GM18867 (cell line): ENCODE results near the gene HOXB5.

Experiments
- ATAC-seq: cut with Tn5 transposase; IDR thresholded peaks from one replicate; pipeline ENCODE4 v1.9.1; 2021; ENCODE audit warnings: mild to moderate bottlenecking, moderate library complexity; ENCODE audit not compliant: unreplicated experiment

Gene HOXB5

DNA sequence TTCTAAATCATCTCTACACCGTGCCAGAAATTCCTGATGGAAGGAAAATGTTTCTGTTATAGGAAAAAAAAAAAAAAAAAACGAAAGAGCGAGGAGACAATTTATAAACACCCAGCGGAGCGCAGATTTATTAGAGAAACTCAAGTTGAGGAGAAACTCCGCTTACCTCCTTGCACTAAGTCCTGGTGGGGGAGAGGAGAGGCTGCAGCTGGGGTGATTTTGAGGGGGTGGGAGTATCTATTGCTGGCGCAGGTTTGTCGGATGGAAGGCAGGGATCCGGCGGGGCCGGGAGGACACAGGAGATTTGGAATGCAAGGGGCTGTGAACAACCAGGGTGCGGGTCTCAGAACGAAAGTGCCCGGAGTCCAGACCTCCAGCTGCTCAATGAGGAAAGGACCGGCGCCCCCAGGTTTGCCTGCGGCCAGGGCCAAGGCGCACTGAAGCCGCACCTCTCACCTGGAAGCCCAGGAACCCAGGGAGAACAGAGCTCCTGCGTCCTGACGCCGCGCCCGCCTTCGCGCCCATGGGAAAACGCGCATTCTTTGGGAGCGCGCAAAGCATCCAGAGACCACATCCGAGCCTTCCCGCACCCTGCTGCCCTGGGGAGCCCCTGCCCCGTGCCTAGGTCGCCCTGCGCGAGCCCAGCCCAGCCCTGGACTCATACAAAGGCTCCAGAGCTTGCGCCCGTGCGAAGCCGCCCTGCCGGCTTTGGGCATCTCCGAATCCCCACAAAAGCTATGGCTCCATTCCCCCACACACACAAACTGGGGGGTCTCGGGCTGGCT lies 24.1 kb upstream of the HOXB5 start:
- ATAC-seq: no peak

- ATAC-seq: no peak
Observed at GRCh38 chr17:48616717-48617470, 23.3 kb upstream of the HOXB5 start.

- no peak for ATAC-seq
Observed at GRCh38 chr17:48615963-48616716, 22.6 kb upstream of the HOXB5 start.

- ATAC-seq: no peak
Observed at GRCh38 chr17:48615047-48615962, 21.7 kb upstream of the HOXB5 start, which contains the start of gene HOXB8. HOXB8 (minus strand) TSS chr17:48615292; CDS start chr17:48614704, 588 bp downstream.

GRCh38 chr17:48613862-48614694 lies 20.5 kb upstream of the HOXB5 start:
- no peak for ATAC-seq

DNA sequence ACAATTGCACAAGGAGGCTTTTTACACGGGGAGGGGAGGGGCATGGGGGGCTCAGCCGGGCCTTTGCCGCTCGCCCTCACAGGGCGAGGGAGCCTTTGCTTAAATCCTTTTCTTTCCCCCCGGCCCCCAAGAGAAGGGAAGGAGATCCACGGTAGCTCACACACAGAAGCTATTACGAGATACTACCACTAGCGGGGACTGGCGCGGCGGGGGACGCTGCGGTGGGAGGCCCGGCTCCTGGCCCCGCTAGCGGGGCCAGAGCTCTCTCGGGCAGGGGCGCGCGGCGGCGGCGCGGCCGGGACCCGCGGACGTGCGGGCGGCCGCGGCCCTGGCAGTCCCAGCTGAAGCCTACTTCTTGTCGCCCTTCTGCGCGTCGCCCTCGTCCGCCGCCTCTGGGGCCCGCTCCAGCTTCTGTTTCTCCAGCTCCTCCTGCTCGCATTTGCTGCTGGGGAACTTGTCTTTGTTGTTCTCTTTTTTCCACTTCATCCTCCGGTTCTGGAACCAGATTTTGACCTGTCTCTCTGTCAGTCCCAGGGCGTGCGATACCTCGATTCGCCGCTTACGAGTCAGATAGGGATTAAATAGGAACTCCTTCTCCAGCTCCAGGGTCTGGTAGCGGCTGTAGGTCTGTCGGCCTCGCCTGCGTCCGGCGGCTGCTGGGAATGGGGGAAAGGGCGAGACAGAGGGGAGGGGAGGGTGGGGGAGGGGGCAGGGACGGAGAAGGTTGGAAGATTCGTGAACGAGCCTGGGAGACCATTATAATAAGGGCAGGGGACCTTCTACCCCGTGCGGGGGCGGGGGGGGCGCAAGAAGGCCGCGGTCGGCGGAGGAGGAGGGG lies 19.5 kb upstream of the HOXB5 start:
- ATAC-seq: no peak

- no peak for ATAC-seq
Observed at GRCh38 chr17:48612456-48612853, 18.9 kb upstream of the HOXB5 start.

GRCh38 chr17:48611681-48612455 lies 18.3 kb upstream of the HOXB5 start:
- no peak for ATAC-seq

- no peak for ATAC-seq
Observed at GRCh38 chr17:48611213-48611612, 17.6 kb upstream of the HOXB5 start.

GRCh38 chr17:48610282-48611211 lies 17.0 kb upstream of the HOXB5 start, which contains the start of gene HOXB7:
HOXB7 (minus strand) TSS chr17:48611017; CDS start chr17:48610918, 99 bp downstream.
- no peak for ATAC-seq

DNA sequence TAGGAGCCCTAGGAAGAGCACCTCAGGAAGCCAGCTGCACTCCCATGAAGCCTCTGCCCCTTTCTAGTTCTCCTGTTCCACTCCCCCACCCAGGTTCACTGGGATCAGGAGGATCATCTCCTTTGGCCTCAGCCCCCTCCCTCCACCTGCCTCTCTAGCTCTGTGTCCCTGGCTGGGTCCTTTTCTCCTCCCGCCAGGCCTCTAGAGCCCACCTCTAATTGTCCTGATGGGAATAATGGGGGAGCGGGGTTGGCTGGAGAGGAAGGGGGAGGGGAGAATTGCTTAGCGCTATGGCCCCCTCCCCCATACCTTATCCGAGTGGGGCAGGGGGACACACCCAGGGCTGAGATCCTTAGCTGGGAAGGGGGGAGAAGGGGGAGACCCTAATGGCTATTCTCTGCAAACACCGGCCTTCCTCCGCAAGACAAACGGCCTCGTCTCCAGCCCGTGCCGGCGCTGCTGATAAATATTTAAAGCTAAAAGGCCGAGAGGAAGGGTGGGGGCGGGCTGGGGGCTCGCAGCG lies 16.2 kb upstream of the HOXB5 start:
- ATAC-seq: no peak

DNA sequence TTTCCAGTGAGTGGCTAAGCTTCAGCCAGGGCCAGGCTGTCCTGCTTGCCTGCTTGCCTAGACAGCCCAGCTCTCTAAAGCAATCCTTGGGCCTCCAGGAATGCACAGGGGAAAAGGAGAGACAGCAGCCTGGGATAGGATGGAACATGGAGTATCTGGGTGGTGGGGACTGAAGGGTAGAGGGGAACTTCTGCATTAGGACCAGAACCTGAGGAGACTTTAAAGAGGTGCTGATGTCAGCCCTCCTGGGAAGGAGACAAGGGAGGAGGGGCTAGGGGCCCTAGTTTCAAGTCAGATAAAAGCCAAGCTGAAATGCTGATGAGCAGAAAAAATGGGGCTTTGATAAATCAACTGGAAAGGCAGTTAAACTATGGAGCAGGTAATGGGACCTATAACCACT lies 15.5 kb upstream of the HOXB5 start:
- no peak for ATAC-seq

- ATAC-seq: no peak
Observed at GRCh38 chr17:48608494-48608834, 14.9 kb upstream of the HOXB5 start.

DNA sequence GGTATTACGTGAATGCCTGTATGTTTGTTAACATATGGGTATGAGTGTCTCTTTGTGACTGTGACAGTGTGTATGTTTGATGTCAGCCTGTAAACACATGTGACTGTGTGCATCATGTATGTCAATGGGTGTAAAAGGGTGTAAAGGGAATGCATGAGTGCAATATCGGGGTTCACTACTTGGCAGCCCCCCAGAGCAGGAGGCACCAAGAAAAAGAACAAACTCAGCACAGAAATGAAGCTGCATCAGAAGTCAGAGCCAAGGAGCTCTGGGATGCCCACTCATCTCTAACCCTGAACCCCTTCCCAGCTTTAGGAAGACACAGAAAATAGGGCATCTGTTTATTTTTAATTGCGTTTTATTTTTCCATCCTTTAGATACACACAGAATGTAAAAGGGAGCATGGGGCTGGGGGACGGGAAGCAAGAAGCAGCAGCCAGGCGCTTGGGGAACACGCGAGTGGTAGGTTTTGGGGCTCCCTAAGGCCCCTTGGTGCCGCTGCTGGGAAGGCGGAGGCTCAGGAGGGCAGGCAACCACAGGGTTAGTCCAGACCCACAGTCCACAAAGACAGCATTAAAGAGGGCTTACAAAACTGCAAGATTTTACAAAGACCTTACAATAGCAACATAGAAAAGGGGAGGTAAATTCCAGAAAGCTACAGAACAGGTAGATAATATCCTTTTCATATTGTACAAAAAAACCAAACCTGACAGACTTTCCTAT lies 13.5 kb upstream of the HOXB5 start:
- no peak for ATAC-seq

GRCh38 chr17:48605991-48606891 lies 12.7 kb upstream of the HOXB5 start:
- ATAC-seq: no peak
